ENCODE data around the gene EFNA1. TPM values are rescaled to one million over a fixed set of nuclear protein-coding genes. Genes with fewer than 3 reads are reported as not detected.

The EFNA1 gene
- total and polyA plus RNA-seq, 2 of the 8 experiments (the other 6 are each of a cell fraction or from before 2014, with no cell fraction given): 4.9 to 14.6 TPM

DNA sequence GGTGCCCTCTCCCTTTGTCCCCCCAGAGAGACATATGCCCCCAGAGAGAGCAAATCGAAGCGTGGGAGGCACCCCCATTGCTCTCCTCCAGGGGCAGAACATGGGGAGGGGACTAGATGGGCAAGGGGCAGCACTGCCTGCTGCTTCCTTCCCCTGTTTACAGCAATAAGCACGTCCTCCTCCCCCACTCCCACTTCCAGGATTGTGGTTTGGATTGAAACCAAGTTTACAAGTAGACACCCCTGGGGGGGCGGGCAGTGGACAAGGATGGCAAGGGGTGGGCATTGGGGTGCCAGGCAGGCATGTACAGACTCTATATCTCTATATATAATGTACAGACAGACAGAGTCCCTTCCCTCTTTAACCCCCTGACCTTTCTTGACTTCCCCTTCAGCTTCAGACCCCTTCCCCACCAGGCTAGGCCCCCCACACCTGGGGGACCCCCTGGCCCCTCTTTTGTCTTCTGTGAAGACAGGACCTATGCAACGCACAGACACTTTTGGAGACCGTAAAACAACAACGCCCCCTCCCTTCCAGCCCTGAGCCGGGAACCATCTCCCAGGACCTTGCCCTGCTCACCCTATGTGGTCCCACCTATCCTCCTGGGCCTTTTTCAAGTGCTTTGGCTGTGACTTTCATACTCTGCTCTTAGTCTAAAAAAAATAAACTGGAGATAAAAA lies 40.7 kb upstream of the EFNA1 start:
- Histone ChIP-seq H3K79me1 (ENCODE audit: low read depth, low read length) (no peaks in the 10 kb centered on the region), H3K23me2 (ENCODE audit: low read depth, low read length) (peaks cover 5% of the 10 kb centered on the region; the same call in 1 of the 2 replicates), H2BK20ac (ENCODE audit: low read length) (no peak overlapping the region), H2AK5ac (ENCODE audit: low read depth, low read length) (no peak overlapping the region), H2BK15ac (ENCODE audit: low read length) (no peak overlapping the region), H4K20me1 (replicated peaks in 1 of 2; ENCODE audit: control insufficient read depth in 1 of 2, insufficient read depth in 2 of 2, low read length in 2 of 2) (peaks cover 0 to 8% of the 10 kb centered on the region in 2 experiments), H4K5ac (ENCODE audit: insufficient read length, low read depth, low read length) (no peak overlapping the region), H3K4me2 (ENCODE audit: insufficient read depth in 1 of 2, low read depth in 2 of 2, low read length in 2 of 2) (peak overlapping the region in 1 of 2 experiments; percentile 95; a peak in 1 of 4 replicates), H3K18ac (ENCODE audit: extremely low read depth, low read length) (no peak overlapping the region), H3K56ac (replicated peaks; ENCODE audit: insufficient read length, low read depth, low read length) (no peak overlapping the region), H4K91ac (replicated peaks; ENCODE audit: insufficient read length, low read length) (no peak overlapping the region), H3K4ac (replicated peaks; ENCODE audit: insufficient read length, low read depth, low read length) (no peak overlapping the region), H3K9ac (replicated peaks in 1 of 4; ENCODE audit: extremely low read depth in 1 of 4, low read depth in 3 of 4, low read length in 3 of 4) (no peak overlapping the region), H3K4me1 (replicated peaks in 1 of 4; ENCODE audit: control insufficient read depth in 3 of 4, insufficient read depth in 4 of 4, low read length in 3 of 4) (peaks cover 0 to 39% (median 22%) of the 10 kb centered on the region in 4 experiments; a peak in 6 of 7 replicates), H3K14ac (ENCODE audit: insufficient read length) (no peak overlapping the region), H3K27ac (ENCODE audit: low read depth, low read length) (no peak overlapping the region), H2BK12ac (ENCODE audit: low read depth, low read length) (0 out of 2 replicates have a peak overlapping the region, but pooled peaks have one; percentile 17), H3K79me2 (ENCODE audit: control insufficient read depth in 1 of 2, insufficient read depth in 2 of 2, low read length in 2 of 2) (no peaks in the 10 kb centered on the region), H3K9me3 (ENCODE audit: insufficient read depth in 2 of 2, low read depth in 1 of 2, low read length in 1 of 2) (no peaks in the 10 kb centered on the region), H3K36me3 (ENCODE audit: control insufficient read depth in 2 of 4, insufficient read depth in 4 of 4, low read length in 3 of 4) (no peaks in the 10 kb centered on the region), H3K23ac (ENCODE audit: insufficient read length) (no peak overlapping the region), H2AFZ (ENCODE audit: low read length) (no peak overlapping the region), H3K4me3 (ENCODE audit: extremely low read depth in 1 of 4, insufficient read depth in 2 of 4, low read depth in 3 of 4, low read length in 4 of 4) (no peak overlapping the region), H2BK5ac (ENCODE audit: low read depth, low read length) (no peak overlapping the region), H4K8ac (ENCODE audit: extremely low read depth, insufficient read depth, low read length) (0 out of 2 replicates have a peak overlapping the region, but pooled peaks have one; percentile 11), H3K27me3 (replicated peaks in 1 of 4; ENCODE audit: control insufficient read depth in 3 of 4, extremely low read depth in 1 of 4, insufficient read depth in 3 of 4, low read length in 3 of 4) (peaks cover 21 to 32% (median 24%) of the 10 kb centered on the region in 4 experiments), H2BK120ac (replicated peaks; ENCODE audit: low read depth, low read length) (no peak overlapping the region)
- ChIA-PET POLR2A (ENCODE audit: partially characterized antibody) (interaction anchor here (0.8 kb wide), 1 partner anchor 86 kb away, joined by 4 read pairs; the partner anchor contains the start of gene KRTCAP2), CTCF (ENCODE audit: partially characterized antibody) (interaction anchor here (0.9 to 5.5 kb wide), 21 partner anchors 10 to 337 kb away, joined by 3 to 169 read pairs (median 9); partner anchors contain the start of genes ADAM15, EFNA1, EFNA4 and KRTCAP2)
- FAIRE-seq: no peak
- 29% methylated on average over 7 of the region's 8 CpGs; no CpG with 5 or more reads in 1 of the 2 experiments for WGBS, 2 experiments (ENCODE audit: extremely low coverage in 1 of 2, insufficient coverage in 1 of 2, insufficient read length in 1 of 2, insufficient replicate concordance in 2 of 2, low coverage in 1 of 2, low lambda C conversion rate in 2 of 2, missing lambda C conversion rate in 1 of 2)
- DNase-seq (ENCODE audit: low read depth in 1 of 2, low spot score in 2 of 2): peak in 1 of 2 experiments; percentile 79
- peak; percentile 23 to 45; a peak in 3 of 4 replicates for TF ChIP-seq RAD21 (IDR thresholded peaks at IDR 0.05 in 1 of 2, conservative IDR thresholded peaks at IDR 0.05 in 1 of 2; ENCODE audit: low read depth in 2 of 2, low read length in 2 of 2)
- TF ChIP-seq YY1 (IDR thresholded peaks at IDR 0.05; ENCODE audit: low read depth, low read length): peak; percentile 37; the same call in 1 of the 2 replicates
- TF ChIP-seq ZNF274 (IDR thresholded peaks at IDR 0.05; ENCODE audit: borderline replicate concordance, extremely low read depth, low read length): no peak
- TF ChIP-seq, protein P1, sequence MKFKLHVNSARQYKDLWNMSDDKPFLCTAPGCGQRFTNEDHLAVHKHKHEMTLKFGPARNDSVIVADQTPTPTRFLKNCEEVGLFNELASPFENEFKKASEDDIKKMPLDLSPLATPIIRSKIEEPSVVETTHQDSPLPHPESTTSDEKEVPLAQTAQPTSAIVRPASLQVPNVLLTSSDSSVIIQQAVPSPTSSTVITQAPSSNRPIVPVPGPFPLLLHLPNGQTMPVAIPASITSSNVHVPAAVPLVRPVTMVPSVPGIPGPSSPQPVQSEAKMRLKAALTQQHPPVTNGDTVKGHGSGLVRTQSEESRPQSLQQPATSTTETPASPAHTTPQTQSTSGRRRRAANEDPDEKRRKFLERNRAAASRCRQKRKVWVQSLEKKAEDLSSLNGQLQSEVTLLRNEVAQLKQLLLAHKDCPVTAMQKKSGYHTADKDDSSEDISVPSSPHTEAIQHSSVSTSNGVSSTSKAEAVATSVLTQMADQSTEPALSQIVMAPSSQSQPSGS (IDR thresholded peaks at IDR 0.05; ENCODE audit: low read length): no peak
- TF ChIP-seq RFX5 (IDR thresholded peaks at IDR 0.05; ENCODE audit: borderline replicate concordance, low read depth, low read length): no peak
- TF ChIP-seq, protein P2, sequence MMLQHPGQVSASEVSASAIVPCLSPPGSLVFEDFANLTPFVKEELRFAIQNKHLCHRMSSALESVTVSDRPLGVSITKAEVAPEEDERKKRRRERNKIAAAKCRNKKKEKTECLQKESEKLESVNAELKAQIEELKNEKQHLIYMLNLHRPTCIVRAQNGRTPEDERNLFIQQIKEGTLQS (IDR thresholded peaks at IDR 0.05; ENCODE audit: insufficient read depth, low read depth, low read length): no peak
- 0 out of 2 replicates have a peak, but pooled peaks have one; percentile 24 for TF ChIP-seq GABPA (IDR thresholded peaks at IDR 0.05; ENCODE audit: borderline replicate concordance, insufficient read depth, low read length)
- no peak for TF ChIP-seq CBX8 (IDR thresholded peaks at IDR 0.05; ENCODE audit: borderline replicate concordance, low read depth, low read length)

Measured in H1 (cell line).